ENCODE results near the gene ZNF850. TPM values are rescaled to one million over a fixed set of nuclear protein-coding genes. Genes with fewer than 3 reads are reported as not detected.

Gene ZNF850
- total and polyA plus RNA-seq, 9 of the 15 experiments (the other 6 are each of a cell fraction or from before 2014, with no cell fraction given) = 1.2 to 13.0 (median 5.9) TPM

- no peak for TF ChIP-seq RREB1 (CRISPR knock-in tag; IDR thresholded peaks at IDR 0.05)
- no peak for TF ChIP-seq MEIS2 (IDR thresholded peaks at IDR 0.05; ENCODE audit: partially characterized antibody)
- no peak for TF ChIP-seq GTF2F1 (IDR thresholded peaks at IDR 0.05; ENCODE audit: low read depth, low read length)
- TF ChIP-seq SMARCC2 (IDR thresholded peaks at IDR 0.05; ENCODE audit: low read depth) = no peak
- no peak for TF ChIP-seq NR2F6 (CRISPR knock-in tag; IDR thresholded peaks at IDR 0.05)
- TF ChIP-seq ESRRB (CRISPR knock-in tag; IDR thresholded peaks at IDR 0.05; ENCODE audit: borderline replicate concordance) = no peak
- TF ChIP-seq MTA2 (IDR thresholded peaks at IDR 0.05; ENCODE audit: low read depth) = no peak
- no peak for TF ChIP-seq TGIF2 (CRISPR knock-in tag; IDR thresholded peaks at IDR 0.05)
- no peak for TF ChIP-seq ZNF586 (CRISPR knock-in tag; conservative IDR thresholded peaks at IDR 0.05)
- peak; percentile 64; the same call in 1 of the 2 replicates for TF ChIP-seq PHF8 (IDR thresholded peaks at IDR 0.05; ENCODE audit: borderline replicate concordance, low read length)
- TF ChIP-seq ZNF780A (CRISPR knock-in tag; IDR thresholded peaks at IDR 0.05) = no peak
- TF ChIP-seq POU5F1 (IDR thresholded peaks at IDR 0.05; ENCODE audit: borderline replicate concordance, low read depth, low read length, partially characterized antibody) = no peak
- peak; percentile 82 to 96 (median 87); a peak in 5 of 6 replicates for TF ChIP-seq ZBTB11 (CRISPR knock-in tag; IDR thresholded peaks at IDR 0.05)
- TF ChIP-seq ARID1B (IDR thresholded peaks at IDR 0.05) = no peak
- peak; percentile 62; the same call in 1 of the 2 replicates for TF ChIP-seq SPI1 (IDR thresholded peaks at IDR 0.05; ENCODE audit: borderline replicate concordance, low read depth, low read length)
- peak; percentile 61; the same call in 1 of the 2 replicates for TF ChIP-seq TFAP4 (CRISPR knock-in tag; IDR thresholded peaks at IDR 0.05; ENCODE audit: borderline replicate concordance)
- TF ChIP-seq ZNF239 (CRISPR knock-in tag; IDR thresholded peaks at IDR 0.05) = no peak
Measured at GRCh38 chr19:36772311-36773222, at the start of gene ZNF850 (continued).

All from K562 (cell line).